ENCODE data around the gene NFATC2.

NFATC2 gene

GRCh38 chr20:51341581-51341980, 200.9 kb downstream of the NFATC2 start:
- H3K27ac ChIP-seq (ENCODE audit: low read depth, low read length): no peak overlapping the region
- H3K9me3 ChIP-seq (ENCODE audit: insufficient read depth, low read length): no peaks in the 10 kb centered on the region
- no peaks in the 10 kb centered on the region for H3K9me2 ChIP-seq (replicated peaks; ENCODE audit: insufficient read depth, low read length)
- H3K27me3 ChIP-seq (ENCODE audit: low read length): no peaks in the 10 kb centered on the region
- H3K79me2 ChIP-seq (ENCODE audit: insufficient read depth, low read length): no peaks in the 10 kb centered on the region
- TF ChIP-seq CTCF (IDR thresholded peaks at IDR 0.05; ENCODE audit: insufficient read depth, low read length, poor library complexity, severe bottlenecking) (no peak), EZH2phosphoT487 (conservative IDR thresholded peaks at IDR 0.05; ENCODE audit: low read length) (no peak)
- H3K4me2 ChIP-seq (ENCODE audit: low read depth, low read length, poor library complexity, severe bottlenecking): no peak overlapping the region
- no peak overlapping the region for H3K9ac ChIP-seq (ENCODE audit: low read length)
- H2AFZ ChIP-seq (ENCODE audit: low read depth, low read length, severe bottlenecking): no peak overlapping the region
- H3F3A ChIP-seq (ENCODE audit: insufficient read depth): no peaks in the 10 kb centered on the region
- no peak overlapping the region for H3K4me3 ChIP-seq (ENCODE audit: insufficient read depth, low read length, poor library complexity, severe bottlenecking)
- no peaks in the 10 kb centered on the region for H4K20me1 ChIP-seq (ENCODE audit: low read depth, low read length)
- no peaks in the 10 kb centered on the region for H3K36me3 ChIP-seq (ENCODE audit: low read length)

- Histone ChIP-seq H3K4me3 (ENCODE audit: insufficient read depth, low read length, poor library complexity, severe bottlenecking) (no peak overlapping the region), H3K27me3 (ENCODE audit: low read length) (no peaks in the 10 kb centered on the region), H4K20me1 (ENCODE audit: low read depth, low read length) (no peaks in the 10 kb centered on the region), H3K4me2 (ENCODE audit: low read depth, low read length, poor library complexity, severe bottlenecking) (no peak overlapping the region), H3K9me3 (ENCODE audit: insufficient read depth, low read length) (no peaks in the 10 kb centered on the region), H3K9me2 (replicated peaks; ENCODE audit: insufficient read depth, low read length) (no peaks in the 10 kb centered on the region), H3K36me3 (ENCODE audit: low read length) (no peaks in the 10 kb centered on the region), H2AFZ (ENCODE audit: low read depth, low read length, severe bottlenecking) (no peak overlapping the region), H3K9ac (ENCODE audit: low read length) (no peak overlapping the region), H3F3A (ENCODE audit: insufficient read depth) (no peaks in the 10 kb centered on the region), H3K79me2 (ENCODE audit: insufficient read depth, low read length) (no peaks in the 10 kb centered on the region), H3K27ac (ENCODE audit: low read depth, low read length) (no peak overlapping the region)
- TF ChIP-seq EZH2phosphoT487 (conservative IDR thresholded peaks at IDR 0.05; ENCODE audit: low read length) (no peak), CTCF (IDR thresholded peaks at IDR 0.05; ENCODE audit: insufficient read depth, low read length, poor library complexity, severe bottlenecking) (no peak)
These were observed 202.1 kb downstream of the NFATC2 start for GRCh38 chr20:51340451-51340840.

GRCh38 chr20:51339721-51340450, 202.6 kb downstream of the NFATC2 start:
- Histone ChIP-seq H3K4me3 (ENCODE audit: insufficient read depth, low read length, poor library complexity, severe bottlenecking) (no peak overlapping the region), H3K9me3 (ENCODE audit: insufficient read depth, low read length) (no peaks in the 10 kb centered on the region), H3K27me3 (ENCODE audit: low read length) (no peaks in the 10 kb centered on the region), H3K9ac (ENCODE audit: low read length) (no peak overlapping the region), H2AFZ (ENCODE audit: low read depth, low read length, severe bottlenecking) (no peak overlapping the region), H3K9me2 (replicated peaks; ENCODE audit: insufficient read depth, low read length) (no peaks in the 10 kb centered on the region), H3K27ac (ENCODE audit: low read depth, low read length) (no peak overlapping the region), H3K79me2 (ENCODE audit: insufficient read depth, low read length) (no peaks in the 10 kb centered on the region), H3K36me3 (ENCODE audit: low read length) (no peaks in the 10 kb centered on the region), H4K20me1 (ENCODE audit: low read depth, low read length) (no peaks in the 10 kb centered on the region), H3F3A (ENCODE audit: insufficient read depth) (no peaks in the 10 kb centered on the region), H3K4me2 (ENCODE audit: low read depth, low read length, poor library complexity, severe bottlenecking) (no peak overlapping the region)
- TF ChIP-seq EZH2phosphoT487 (conservative IDR thresholded peaks at IDR 0.05; ENCODE audit: low read length) (no peak), CTCF (IDR thresholded peaks at IDR 0.05; ENCODE audit: insufficient read depth, low read length, poor library complexity, severe bottlenecking) (no peak)

Data from SU-DHL-6 (cell line).